ENCODE results near the gene CCDC141. TPM values are rescaled to one million over a fixed set of nuclear protein-coding genes. Genes with fewer than 3 reads are reported as not detected.
A peak's percentile ranks its signal among the peaks of the same experiment; 100 is the strongest.

The CCDC141 gene
- total RNA-seq, 4 donors from 2014 or later, result 1.1 to 11.6 (median 5.0) TPM

DNA sequence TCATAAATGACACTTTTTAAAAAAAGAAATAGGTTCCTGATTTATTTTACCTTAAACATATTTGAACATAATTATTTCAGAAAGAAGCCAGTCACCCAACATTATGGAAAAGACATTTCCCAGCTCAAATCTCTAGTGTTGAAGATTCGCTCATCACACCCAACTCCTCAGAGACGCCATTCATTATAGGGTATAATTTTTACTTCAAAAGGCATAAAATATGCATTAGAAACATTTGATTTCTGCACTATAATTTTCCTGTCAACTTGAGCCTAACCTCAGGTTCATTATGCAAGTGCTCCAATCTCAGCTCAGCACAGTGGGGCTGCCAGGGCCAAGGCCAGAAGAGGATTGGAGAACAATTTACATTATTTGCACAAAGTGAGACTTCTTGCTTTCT lies 183.9 kb downstream of the CCDC141 start:
- no peak for TF ChIP-seq POLR2A (IDR thresholded peaks at IDR 0.05)
- TF ChIP-seq, protein P1, sequence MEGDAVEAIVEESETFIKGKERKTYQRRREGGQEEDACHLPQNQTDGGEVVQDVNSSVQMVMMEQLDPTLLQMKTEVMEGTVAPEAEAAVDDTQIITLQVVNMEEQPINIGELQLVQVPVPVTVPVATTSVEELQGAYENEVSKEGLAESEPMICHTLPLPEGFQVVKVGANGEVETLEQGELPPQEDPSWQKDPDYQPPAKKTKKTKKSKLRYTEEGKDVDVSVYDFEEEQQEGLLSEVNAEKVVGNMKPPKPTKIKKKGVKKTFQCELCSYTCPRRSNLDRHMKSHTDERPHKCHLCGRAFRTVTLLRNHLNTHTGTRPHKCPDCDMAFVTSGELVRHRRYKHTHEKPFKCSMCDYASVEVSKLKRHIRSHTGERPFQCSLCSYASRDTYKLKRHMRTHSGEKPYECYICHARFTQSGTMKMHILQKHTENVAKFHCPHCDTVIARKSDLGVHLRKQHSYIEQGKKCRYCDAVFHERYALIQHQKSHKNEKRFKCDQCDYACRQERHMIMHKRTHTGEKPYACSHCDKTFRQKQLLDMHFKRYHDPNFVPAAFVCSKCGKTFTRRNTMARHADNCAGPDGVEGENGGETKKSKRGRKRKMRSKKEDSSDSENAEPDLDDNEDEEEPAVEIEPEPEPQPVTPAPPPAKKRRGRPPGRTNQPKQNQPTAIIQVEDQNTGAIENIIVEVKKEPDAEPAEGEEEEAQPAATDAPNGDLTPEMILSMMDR (IDR thresholded peaks at IDR 0.05), result no peak
- H3K36me3 ChIP-seq, result no peaks in the 10 kb centered on the region
- DNase-seq, result no peak
- H3K4me3 ChIP-seq, result no peak overlapping the region
- no peaks in the 10 kb centered on the region for H3K4me1 ChIP-seq
- H3K9me3 ChIP-seq, result no peaks in the 10 kb centered on the region
- no peak overlapping the region for H3K27ac ChIP-seq
- no peaks in the 10 kb centered on the region for H3K27me3 ChIP-seq

DNA sequence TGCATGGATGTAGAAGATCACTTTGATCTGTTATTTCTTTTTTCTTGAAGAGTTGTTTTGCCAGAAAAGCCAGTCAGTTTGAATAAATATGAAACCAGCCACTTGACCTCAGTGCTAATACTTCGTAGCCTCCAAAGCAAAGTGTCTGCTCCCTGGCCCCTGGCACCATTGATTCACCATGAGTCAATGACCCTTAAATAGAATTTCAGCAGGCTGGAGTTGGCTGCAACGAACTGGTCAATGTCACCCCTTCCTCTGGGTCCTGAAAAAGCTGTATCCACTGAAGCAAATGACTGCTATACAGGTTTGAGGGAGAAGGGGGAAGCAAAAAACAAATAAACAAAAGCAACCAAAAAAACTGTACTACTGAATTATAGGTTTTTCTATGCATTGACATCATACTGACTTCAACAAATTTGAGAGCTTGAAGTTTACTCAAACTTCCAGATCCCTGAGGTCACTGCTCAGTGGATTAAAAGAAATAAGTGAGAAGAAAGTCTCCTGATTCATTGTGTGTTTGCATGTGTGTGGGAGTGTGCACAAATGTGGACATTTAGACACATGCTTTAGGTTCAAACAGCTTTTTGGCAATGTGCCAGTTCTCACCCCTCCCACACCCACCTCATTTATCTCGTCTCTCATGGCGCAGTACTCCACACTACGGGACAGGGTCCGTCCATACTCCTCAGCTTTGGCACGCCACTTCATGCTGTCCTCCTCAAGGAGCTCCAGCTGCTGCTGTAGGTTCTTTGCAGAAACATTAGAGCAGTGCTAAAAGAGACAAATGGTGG lies 184.6 kb downstream of the CCDC141 start:
- Histone ChIP-seq H3K4me3 (no peak overlapping the region), H3K27me3 (no peaks in the 10 kb centered on the region), H3K4me1 (no peaks in the 10 kb centered on the region), H3K27ac (no peak overlapping the region), H3K36me3 (no peaks in the 10 kb centered on the region), H3K9me3 (no peaks in the 10 kb centered on the region)
- DNase-seq, result no peak
- TF ChIP-seq, protein P1 (IDR thresholded peaks at IDR 0.05), result no peak
- no peak for TF ChIP-seq POLR2A (IDR thresholded peaks at IDR 0.05)

DNA sequence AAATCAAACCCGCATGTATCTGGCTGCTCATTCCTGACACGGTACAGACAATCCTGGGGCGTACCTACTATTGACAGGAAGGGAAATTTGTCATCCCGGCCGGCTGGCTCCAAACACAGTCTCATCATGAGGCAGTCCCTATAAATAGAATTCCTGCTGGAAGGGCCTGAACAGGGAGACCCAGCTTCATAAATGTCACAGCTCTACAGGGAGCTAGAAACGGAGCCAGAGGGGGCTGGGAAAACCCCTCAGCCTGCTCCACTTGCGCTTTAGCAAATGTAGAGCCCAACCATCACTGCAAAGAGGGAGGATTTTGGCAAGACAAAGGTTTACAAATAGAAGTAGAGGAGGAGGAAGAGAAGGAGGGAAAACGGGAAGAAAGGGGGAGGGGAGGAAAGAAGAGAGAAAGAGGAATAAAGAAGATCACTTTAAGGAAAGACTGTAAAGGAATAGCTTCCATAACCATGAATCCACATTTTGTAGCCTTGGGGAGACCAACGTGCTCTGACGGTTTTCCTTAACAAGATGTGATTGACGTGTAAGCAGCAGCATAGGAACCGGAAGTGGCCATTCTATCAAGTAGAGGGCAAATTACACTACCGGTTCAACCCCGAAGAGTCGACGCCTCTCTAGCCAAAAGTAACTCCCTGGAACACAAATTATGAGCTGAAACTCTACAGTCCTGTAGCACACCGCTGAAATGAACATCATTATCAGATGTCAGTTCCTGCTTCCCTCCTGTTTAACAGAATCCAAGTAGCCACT lies 185.9 kb downstream of the CCDC141 start:
- Histone ChIP-seq H3K36me3 (no peaks in the 10 kb centered on the region), H3K4me1 (no peaks in the 10 kb centered on the region), H3K27me3 (no peaks in the 10 kb centered on the region), H3K4me3 (no peak overlapping the region), H3K9me3 (no peaks in the 10 kb centered on the region), H3K27ac (peak overlapping the region in 1 of 4 donors; percentile 60)
- no peak for TF ChIP-seq POLR2A (IDR thresholded peaks at IDR 0.05)
- TF ChIP-seq, protein P1 (IDR thresholded peaks at IDR 0.05), result no peak
- no peak for DNase-seq

DNA sequence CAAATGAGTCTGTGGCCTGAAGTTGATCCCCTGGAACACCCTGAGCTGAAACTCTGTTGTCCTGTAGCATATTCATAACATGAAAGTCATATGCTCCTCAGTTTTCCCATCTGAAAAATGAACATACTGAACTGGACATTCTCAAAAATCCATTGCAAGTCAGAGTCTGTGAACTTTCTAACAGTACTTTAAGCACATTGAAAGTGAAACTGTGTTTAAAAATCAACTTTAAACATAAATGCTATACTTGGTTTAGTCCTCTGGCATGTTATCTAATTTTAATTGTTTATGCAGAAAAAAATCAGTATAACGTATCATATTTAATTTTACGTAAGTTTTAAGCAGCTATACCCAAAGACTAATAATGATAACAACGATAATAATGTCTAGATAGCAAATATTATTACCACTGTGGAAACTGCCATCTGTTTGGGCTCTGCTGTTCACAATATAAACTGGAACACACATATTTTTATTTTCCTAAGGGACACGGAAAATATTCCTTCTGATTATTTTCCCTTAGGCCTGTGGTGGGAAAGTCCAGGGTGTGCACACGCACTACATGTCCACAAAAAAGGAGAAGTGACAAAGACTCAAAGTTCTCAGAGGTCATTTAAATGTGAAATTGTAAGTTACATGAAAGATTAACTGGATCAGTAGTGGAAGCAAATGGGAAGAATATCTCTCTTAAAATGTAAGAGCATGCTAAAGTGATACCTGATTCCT lies 186.6 kb downstream of the CCDC141 start:
- H3K9me3 ChIP-seq, result no peaks in the 10 kb centered on the region
- DNase-seq, result no peak
- peak overlapping the region in 1 of 4 donors; percentile 60 for H3K27ac ChIP-seq
- TF ChIP-seq, protein P1 (IDR thresholded peaks at IDR 0.05), result no peak
- TF ChIP-seq POLR2A (IDR thresholded peaks at IDR 0.05), result no peak
- H3K4me3 ChIP-seq, result no peak overlapping the region
- no peaks in the 10 kb centered on the region for H3K36me3 ChIP-seq
- H3K4me1 ChIP-seq, result no peaks in the 10 kb centered on the region
- H3K27me3 ChIP-seq, result no peaks in the 10 kb centered on the region

DNA sequence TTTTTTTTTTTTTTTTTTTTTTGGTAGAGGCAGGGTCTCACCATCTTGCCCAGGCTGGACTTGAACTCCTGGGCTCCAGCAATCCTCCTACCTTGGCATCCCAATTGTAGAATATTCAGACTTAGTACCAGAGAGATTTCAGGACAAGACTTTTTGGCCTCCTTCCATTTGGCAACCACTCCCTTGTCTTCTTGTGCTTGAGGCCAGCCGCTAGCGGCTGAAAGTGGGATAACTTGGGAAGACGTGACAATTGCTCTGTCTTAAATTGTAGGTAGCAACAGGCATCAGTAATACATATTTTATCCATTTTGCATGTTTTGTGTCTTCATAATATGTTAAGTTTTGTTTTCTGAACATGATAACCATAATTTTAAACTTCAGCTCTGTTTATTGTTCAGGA lies 189.4 kb downstream of the CCDC141 start:
- no peak overlapping the region for H3K27ac ChIP-seq
- no peaks in the 10 kb centered on the region for H3K36me3 ChIP-seq
- no peaks in the 10 kb centered on the region for H3K4me1 ChIP-seq
- H3K9me3 ChIP-seq, result no peaks in the 10 kb centered on the region
- H3K4me3 ChIP-seq, result no peak overlapping the region
- DNase-seq, result no peak
- H3K27me3 ChIP-seq, result no peaks in the 10 kb centered on the region
- TF ChIP-seq POLR2A (IDR thresholded peaks at IDR 0.05), result no peak
- TF ChIP-seq, protein P1 (IDR thresholded peaks at IDR 0.05), result no peak

Data from Peyer's patch (tissue), 4 donors.